Spleen (tissue), 11 donors: ENCODE measurements around the gene GTPBP1. TPM values are rescaled to one million over a fixed set of nuclear protein-coding genes. Genes with fewer than 3 reads are reported as not detected.

Source experiments
- DNase-seq: peaks from one replicate; pipeline ENCODE4 v3.0.0-alpha.2; 2020
- H3K27ac ChIP-seq, 8 donors: fragments of 200-600 bp; sonication (generic) in 7 of 8; 1 replicate in 4 of 8; 2 replicates in 4 of 8; pipeline versions ENCODE4 v1.5.0 to v1.8.0; 2016 to 2021; ENCODE audit warnings: inconsistent platforms in 4 of 8, mild to moderate bottlenecking in 4 of 8, moderate library complexity in 1 of 8
- H3K27me3 ChIP-seq, 7 donors: fragments of 200-600 bp; sonication (generic) in 6 of 7; replicated peaks in 1 of 7; 1 replicate in 4 of 7; 2 replicates in 3 of 7; pipeline versions ENCODE4 v1.5.0 to v1.8.0; 2016 to 2021; ENCODE audit warnings: inconsistent platforms in 3 of 7, mild to moderate bottlenecking in 1 of 7
- H3K36me3 ChIP-seq, 6 donors: fragments of 200-600 bp; sonication (generic) in 5 of 6; 1 replicate in 4 of 6; 2 replicates in 2 of 6; pipeline versions ENCODE4 v1.5.0 to v1.8.0; 2016 to 2021; ENCODE audit warnings: inconsistent platforms in 2 of 6
- H3K4me1 ChIP-seq, 6 donors: fragments of 200-600 bp; sonication (generic) in 5 of 6; 1 replicate in 3 of 6; 2 replicates in 3 of 6; pipeline versions ENCODE4 v1.5.0 to v1.8.0; 2016 to 2021; ENCODE audit warnings: inconsistent platforms in 3 of 6
- H3K4me3 ChIP-seq, 8 donors: fragments of 200-600 bp; sonication (generic) in 7 of 8; 1 replicate in 4 of 8; 2 replicates in 4 of 8; pipeline versions ENCODE4 v1.5.0 to v1.8.0; 2016 to 2021; ENCODE audit warnings: inconsistent platforms in 4 of 8, mild to moderate bottlenecking in 4 of 8, moderate library complexity in 2 of 8
- H3K9me3 ChIP-seq, 8 donors: fragments of 200-600 bp; sonication (generic) in 7 of 8; 1 replicate in 4 of 8; 2 replicates in 4 of 8; pipeline versions ENCODE4 v1.5.0 to v1.8.0; 2016 to 2021; ENCODE audit warnings: inconsistent platforms in 4 of 8
- POLR2A ChIP-seq, 3 donors: fragments of 450-650 bp; IDR thresholded peaks; one replicate each; pipeline ENCODE4 v1.5.1; 2017; ENCODE audit warnings: antibody characterized with exemption in 3 of 3, mild to moderate bottlenecking in 1 of 3
- POLR2AphosphoS5 ChIP-seq, 3 donors: sonication (generic); formaldehyde crosslinking; IDR thresholded peaks; one replicate each; pipeline ENCODE4 v1.5.1; 2017; ENCODE audit warnings: antibody characterized with exemption in 3 of 3
- WGBS, 5 donors: extraction: QIAGEN DNeasy Blood & Tissue Kit in 3 of 5; methylation state at CpG; one replicate each; pipeline versions ENCODE4 v1.1.5 to v1.1.7; 2013 to 2018; 5-methylcytosine and 5-hydroxymethylcytosine counted together
- intact Hi-C: fragments of 100-400 bp; cut with DNase I; formaldehyde crosslinking; loops from one replicate; pipeline ENCODE4 v1.15.0; 2023; ENCODE audit warnings: low total_unique reads
- polyA plus RNA-seq, 3 donors: library from polyadenylated mRNA; stranded (reverse); fragments of 200-250 nt; gene quantifications; one replicate each; pipeline ENCODE4 v1.2.1, GENCODE V29; 2013
- total RNA-seq, 7 donors: library from RNA; depleted of rRNA in 3 of 7; stranded (reverse); fragments of >200 nt in 3 of 7; fragmentation: NEBNext Ultra II Directional in 4 of 7; extraction: Animal tissue kit (Norgen Biotek cat#: 25700) in 4 of 7; gene quantifications; one replicate each; pipeline versions ENCODE4 v1.1.0 to v1.2.1, GENCODE V29; 2016 to 2021
- TF ChIP-seq, protein P1 (sequence below), 11 experiments: fragments of 200-600 bp in 7 of 11; fragments of 450-650 bp in 4 of 11; sonication (generic) in 4 of 11; IDR thresholded peaks in 8 of 11; conservative IDR thresholded peaks in 3 of 11; 1 replicate in 7 of 11; 2 replicates in 4 of 11; pipeline versions ENCODE4 v1.4.0 to v1.8.0; 2016 to 2021; ENCODE audit warnings: antibody characterized with exemption in 11 of 11, inconsistent platforms in 4 of 11, mild to moderate bottlenecking in 1 of 11
- donor health status: healthy with polysubstance abuse.
- donor health status: DM: no; HTN: no; CAD: no; lungs with moderate emphysema.
- donor health status: DM: no; HTN: no; CAD: no.
- donor health status: Bipolar disorder and iron deficiency.
- donor health status: healthy.
- donor health status: DM: no; HTN: no; CAD: no.
- donor health status: DM: yes; HTN: yes; CAD: no.

The GTPBP1 gene
- total and polyA plus RNA-seq, 10 donors, result 9.7 to 134 (median 91.3) TPM

DNA sequence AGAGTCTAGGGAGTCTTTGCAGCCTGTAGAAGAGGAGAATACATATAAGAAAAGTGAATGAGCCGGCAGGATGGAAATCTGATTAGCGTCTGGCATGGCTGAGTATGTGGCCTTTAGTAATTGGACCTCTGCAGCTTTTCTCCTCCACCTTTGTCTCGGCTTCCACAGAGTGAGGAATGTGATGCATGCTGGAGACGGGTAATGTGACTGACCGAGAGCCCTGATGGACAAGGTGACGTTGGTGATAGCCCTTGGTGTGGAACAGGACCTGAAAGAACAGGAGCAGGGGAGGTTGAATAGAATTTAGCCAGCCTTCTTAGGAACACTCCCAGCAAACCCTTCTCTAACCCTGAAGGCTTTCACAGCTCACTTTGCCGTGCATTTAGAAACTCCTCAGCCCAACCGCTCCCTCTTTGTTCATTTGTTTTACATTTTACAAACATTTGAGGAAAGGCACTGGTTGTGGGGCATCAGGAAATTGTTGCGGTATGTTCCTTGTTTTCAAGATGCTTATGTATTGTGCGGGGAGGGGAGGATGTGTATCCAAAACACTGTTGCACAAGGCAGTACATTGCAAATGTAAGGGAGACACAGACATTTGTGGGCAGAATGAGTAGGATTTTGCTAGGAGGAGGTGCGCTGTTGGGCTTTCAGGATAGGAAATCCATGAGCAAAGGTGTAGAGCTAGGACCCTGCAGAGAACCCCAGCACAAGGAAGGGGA lies 6.9 kb downstream of the GTPBP1 start:
- Histone ChIP-seq H3K4me1 (peaks cover 44 to 100% (median 82%) of the 10 kb centered on the region in 6 donors), H3K36me3 (peaks cover 5 to 78% (median 30%) of the 10 kb centered on the region in 6 donors), H3K9me3 (no peaks in the 10 kb centered on the region), H3K27ac (peak overlapping the region in 4 of 8 donors; percentile 26 to 80 (median 74)), H3K27me3 (no peaks in the 10 kb centered on the region), H3K4me3 (no peak overlapping the region)
- DNase-seq, result no peak
- TF ChIP-seq POLR2A (IDR thresholded peaks at IDR 0.05), result no peak
- TF ChIP-seq, protein P1, sequence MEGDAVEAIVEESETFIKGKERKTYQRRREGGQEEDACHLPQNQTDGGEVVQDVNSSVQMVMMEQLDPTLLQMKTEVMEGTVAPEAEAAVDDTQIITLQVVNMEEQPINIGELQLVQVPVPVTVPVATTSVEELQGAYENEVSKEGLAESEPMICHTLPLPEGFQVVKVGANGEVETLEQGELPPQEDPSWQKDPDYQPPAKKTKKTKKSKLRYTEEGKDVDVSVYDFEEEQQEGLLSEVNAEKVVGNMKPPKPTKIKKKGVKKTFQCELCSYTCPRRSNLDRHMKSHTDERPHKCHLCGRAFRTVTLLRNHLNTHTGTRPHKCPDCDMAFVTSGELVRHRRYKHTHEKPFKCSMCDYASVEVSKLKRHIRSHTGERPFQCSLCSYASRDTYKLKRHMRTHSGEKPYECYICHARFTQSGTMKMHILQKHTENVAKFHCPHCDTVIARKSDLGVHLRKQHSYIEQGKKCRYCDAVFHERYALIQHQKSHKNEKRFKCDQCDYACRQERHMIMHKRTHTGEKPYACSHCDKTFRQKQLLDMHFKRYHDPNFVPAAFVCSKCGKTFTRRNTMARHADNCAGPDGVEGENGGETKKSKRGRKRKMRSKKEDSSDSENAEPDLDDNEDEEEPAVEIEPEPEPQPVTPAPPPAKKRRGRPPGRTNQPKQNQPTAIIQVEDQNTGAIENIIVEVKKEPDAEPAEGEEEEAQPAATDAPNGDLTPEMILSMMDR (IDR thresholded peaks at IDR 0.05 in 8 of 11, conservative IDR thresholded peaks at IDR 0.05 in 3 of 11), result no peak
- no peak for TF ChIP-seq POLR2AphosphoS5 (IDR thresholded peaks at IDR 0.05)
- 71 to 87% (median 80%) methylated on average over 11 of the region's 11 CpGs for WGBS, 5 donors
- intact Hi-C loops, result no loop called here

DNA sequence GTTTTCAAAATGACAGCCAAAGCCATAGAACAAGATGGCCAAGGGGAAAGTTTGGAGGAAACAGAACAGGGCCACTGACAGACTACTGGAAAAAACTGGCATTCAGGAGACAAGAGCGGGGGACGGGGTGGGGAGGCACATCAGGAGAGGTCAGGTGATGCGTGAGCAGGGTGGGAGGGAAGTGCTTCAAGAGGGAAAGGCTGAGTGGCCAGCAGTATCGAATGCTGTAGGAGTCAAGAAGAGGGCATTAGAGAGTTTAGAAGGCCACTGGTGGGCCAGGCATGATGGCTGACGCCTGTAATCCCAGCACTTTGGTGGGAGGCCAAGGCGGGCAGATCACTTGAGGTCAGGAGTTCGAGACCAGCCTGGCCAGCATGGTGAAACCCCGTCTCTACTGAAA lies 8.2 kb downstream of the GTPBP1 start:
- no peaks in the 10 kb centered on the region for H3K27me3 ChIP-seq
- peaks cover 34 to 100% (median 77%) of the 10 kb centered on the region in 6 donors for H3K4me1 ChIP-seq
- intact Hi-C loops, result no loop called here
- peaks cover 5 to 85% (median 42%) of the 10 kb centered on the region in 6 donors for H3K36me3 ChIP-seq
- WGBS, 5 donors, result 82 to 91% (median 89%) methylated on average over 8 of the region's 8 CpGs
- H3K27ac ChIP-seq, result peak overlapping the region in 5 of 8 donors; percentile 73 to 80 (median 74)
- no peaks in the 10 kb centered on the region for H3K9me3 ChIP-seq
- no peak overlapping the region for H3K4me3 ChIP-seq
- DNase-seq, result no peak
- TF ChIP-seq, protein P1 (IDR thresholded peaks at IDR 0.05 in 8 of 11, conservative IDR thresholded peaks at IDR 0.05 in 3 of 11), result no peak
- no peak for TF ChIP-seq POLR2A (IDR thresholded peaks at IDR 0.05)
- TF ChIP-seq POLR2AphosphoS5 (IDR thresholded peaks at IDR 0.05), result no peak

DNA sequence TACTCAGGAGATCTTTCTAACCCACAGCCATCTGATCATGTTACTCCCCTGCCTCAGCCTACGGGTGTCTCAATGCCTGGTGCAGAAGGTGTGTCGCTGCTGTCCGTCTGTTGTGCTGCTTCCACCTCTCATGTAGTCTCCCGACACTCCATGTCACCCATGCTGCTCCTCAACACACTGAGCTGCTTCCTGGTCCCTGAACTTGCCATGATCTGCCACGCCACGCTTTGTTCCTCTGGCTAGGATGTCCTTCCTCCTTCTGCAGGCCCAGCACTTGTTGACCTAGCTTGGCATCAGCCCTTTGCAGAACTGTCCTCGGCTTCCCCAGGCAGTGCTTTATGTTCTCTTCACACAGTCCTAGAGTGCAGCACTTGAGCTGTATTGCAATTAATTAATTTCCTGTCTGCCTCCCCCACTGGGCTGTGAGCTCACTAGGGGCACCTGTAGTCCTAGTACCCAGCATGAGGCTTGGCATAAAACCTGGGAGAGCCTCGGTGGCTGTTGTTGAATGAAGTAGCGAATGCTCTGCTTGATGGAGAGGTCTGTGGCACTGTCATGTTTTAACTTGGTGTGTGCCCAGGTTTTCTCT lies 9.5 kb downstream of the GTPBP1 start:
- peaks cover 28 to 90% (median 64%) of the 10 kb centered on the region in 6 donors for H3K4me1 ChIP-seq
- no peak overlapping the region for H3K4me3 ChIP-seq
- H3K9me3 ChIP-seq, result no peaks in the 10 kb centered on the region
- intact Hi-C loops, result no loop called here
- TF ChIP-seq, protein P1 (IDR thresholded peaks at IDR 0.05 in 8 of 11, conservative IDR thresholded peaks at IDR 0.05 in 3 of 11), result peak in 1 of 11 experiments; percentile 5
- TF ChIP-seq POLR2A (IDR thresholded peaks at IDR 0.05) (no peak), POLR2AphosphoS5 (IDR thresholded peaks at IDR 0.05) (peak in 2 of 3 donors; percentile 81 to 86)
- 63 to 81% (median 68%) methylated on average over 8 to 9 of the region's 9 CpGs for WGBS, 5 donors
- H3K36me3 ChIP-seq, result peaks cover 5 to 85% (median 50%) of the 10 kb centered on the region in 6 donors
- peak; percentile 85 for DNase-seq
- H3K27ac ChIP-seq, result peak overlapping the region in 6 of 8 donors; percentile 26 to 80 (median 74)
- H3K27me3 ChIP-seq, result no peaks in the 10 kb centered on the region

DNA sequence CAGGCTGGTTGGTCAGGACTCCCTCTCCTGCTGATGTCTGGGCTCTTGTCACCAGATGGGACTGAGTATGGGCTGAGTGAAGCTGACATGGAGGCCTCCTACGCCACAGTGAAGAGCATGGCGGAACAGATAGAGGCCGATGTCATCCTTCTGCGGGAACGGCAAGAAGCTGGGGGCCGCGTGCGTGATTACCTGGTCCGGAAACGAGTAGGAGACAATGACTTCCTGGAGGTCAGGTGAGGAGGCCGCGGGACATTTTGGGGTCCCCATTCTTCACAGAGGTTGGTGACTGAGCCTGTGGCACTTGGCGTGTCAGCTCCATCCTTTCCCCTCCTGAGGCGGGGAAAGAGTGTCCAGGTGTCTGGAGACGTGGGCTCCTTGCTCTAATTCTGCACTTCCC lies 10.1 kb downstream of the GTPBP1 start:
- WGBS, 5 donors, result 91 to 98% (median 93%) methylated on average over 15 of the region's 15 CpGs
- intact Hi-C loops, result no loop called here
- TF ChIP-seq, protein P1 (IDR thresholded peaks at IDR 0.05 in 8 of 11, conservative IDR thresholded peaks at IDR 0.05 in 3 of 11), result no peak
- TF ChIP-seq POLR2A (IDR thresholded peaks at IDR 0.05) (no peak), POLR2AphosphoS5 (IDR thresholded peaks at IDR 0.05) (no peak)
- Histone ChIP-seq H3K9me3 (no peaks in the 10 kb centered on the region), H3K4me3 (no peak overlapping the region), H3K27me3 (no peaks in the 10 kb centered on the region), H3K36me3 (peaks cover 5 to 85% (median 53%) of the 10 kb centered on the region in 6 donors), H3K4me1 (peaks cover 25 to 84% (median 60%) of the 10 kb centered on the region in 6 donors), H3K27ac (peak overlapping the region in 5 of 8 donors; percentile 73 to 80 (median 74))
- DNase-seq, result no peak
